Chondrocyte (in vitro differentiated cells): ENCODE data around the gene SAFB. TPM values are rescaled to one million over a fixed set of nuclear protein-coding genes. Genes with fewer than 3 reads are reported as not detected.
A peak's percentile ranks its signal among the peaks of the same experiment; 100 is the strongest.
"Not testable (repeated sequence)": the region's sequence is repeated elsewhere in the genome, so short reads cannot be mapped to it uniquely, and the experiment has no call there.

Source experiments
- DNase-seq: peaks from one replicate; pipeline ENCODE4 v3.0.0; 2021; ENCODE audit warnings: mixed read lengths, low spot score
- H3K27ac Mint-ChIP-seq: one replicate; pipeline ENCODE4 v1.8.0; 2021; ENCODE audit warnings: mild to moderate bottlenecking, moderate library complexity, mixed read lengths; ENCODE audit not compliant: unreplicated experiment
- H3K27me3 Mint-ChIP-seq: 2 replicates; pipeline ENCODE4 v1.8.0; 2021; ENCODE audit warnings: low read depth, mixed read lengths
- H3K36me3 Mint-ChIP-seq: 2 replicates; pipeline ENCODE4 v1.8.0; 2021; ENCODE audit warnings: low read depth, mixed read lengths
- H3K4me1 Mint-ChIP-seq: 2 replicates; pipeline ENCODE4 v1.8.0; 2021; ENCODE audit warnings: low read depth, mild to moderate bottlenecking, mixed read lengths
- H3K4me3 Mint-ChIP-seq: one replicate; pipeline ENCODE4 v1.8.0; 2021; ENCODE audit warnings: mild to moderate bottlenecking, moderate library complexity, mixed read lengths; ENCODE audit not compliant: unreplicated experiment
- H3K9me3 Mint-ChIP-seq: 2 replicates; pipeline ENCODE4 v1.8.0; 2021; ENCODE audit warnings: low read depth, mixed read lengths
- CTCF ChIP-seq: fragments of 200-600 bp; sonication (generic); IDR thresholded peaks from 2 replicates; pipeline ENCODE4 v1.5.0; 2021; ENCODE audit warnings: antibody characterized with exemption, mild to moderate bottlenecking, moderate library complexity
- total RNA-seq: library from RNA; stranded (reverse); gene quantifications from 3 replicates; pipeline ENCODE4 v1.2.1, GENCODE V29; 2021

SAFB gene
- total RNA-seq, 1 donor from 2014 or later = 58.3 TPM

GRCh38 chr19:5686647-5687359, 63.9 kb downstream of the SAFB start:
- peaks cover 5% of the 10 kb centered on the region for H3K36me3 Mint-ChIP-seq
- H3K4me3 Mint-ChIP-seq = peak overlapping the region; percentile 73
- peak; percentile 89 for TF ChIP-seq CTCF
- H3K27ac Mint-ChIP-seq = peak overlapping the region; percentile 85
- H3K9me3 Mint-ChIP-seq = no peaks in the 10 kb centered on the region
- no peaks in the 10 kb centered on the region for H3K27me3 Mint-ChIP-seq
- peak; percentile 99 for DNase-seq
- H3K4me1 Mint-ChIP-seq = peaks cover 29% of the 10 kb centered on the region

DNA sequence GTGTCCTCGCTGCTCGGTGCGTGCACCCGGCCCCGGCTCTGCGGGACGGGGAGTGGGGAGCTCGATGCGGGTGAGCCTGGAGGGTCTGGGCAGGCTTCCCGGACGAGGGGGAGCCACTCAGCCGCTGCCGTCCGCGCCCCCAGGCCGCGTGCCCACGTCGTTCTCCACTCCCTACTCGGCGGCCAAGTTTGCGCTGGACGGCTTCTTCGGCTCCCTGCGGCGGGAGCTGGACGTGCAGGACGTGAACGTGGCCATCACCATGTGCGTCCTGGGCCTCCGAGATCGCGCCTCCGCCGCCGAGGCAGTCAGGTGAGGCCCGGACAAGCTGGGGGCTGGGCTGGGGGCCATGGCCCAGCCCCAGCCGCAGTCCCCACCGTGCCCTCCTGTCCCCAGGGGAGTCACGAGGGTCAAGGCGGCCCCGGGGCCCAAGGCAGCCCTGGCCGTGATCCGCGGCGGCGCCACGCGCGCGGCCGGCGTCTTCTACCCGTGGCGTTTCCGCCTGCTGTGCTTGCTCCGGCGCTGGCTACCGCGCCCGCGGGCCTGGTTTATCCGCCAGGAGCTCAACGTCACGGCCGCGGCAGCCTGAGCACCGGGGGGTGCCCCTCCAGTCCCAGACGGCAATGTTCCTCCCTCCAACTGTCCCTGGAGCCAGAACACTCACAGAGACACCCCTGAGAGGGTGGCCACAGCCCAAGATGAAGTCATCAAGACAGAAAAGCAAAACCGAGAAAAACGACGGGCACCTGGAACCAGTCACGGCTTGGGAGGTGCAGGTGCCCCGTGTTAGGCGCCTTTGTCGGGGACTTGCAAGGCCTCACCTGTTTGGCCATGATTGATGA, 64.7 kb downstream of the SAFB start:
- peak; percentile 58 for TF ChIP-seq CTCF
- peaks cover 10% of the 10 kb centered on the region for H3K36me3 Mint-ChIP-seq
- no peaks in the 10 kb centered on the region for H3K9me3 Mint-ChIP-seq
- H3K27me3 Mint-ChIP-seq = no peaks in the 10 kb centered on the region
- H3K27ac Mint-ChIP-seq = no peak overlapping the region
- peaks cover 30% of the 10 kb centered on the region for H3K4me1 Mint-ChIP-seq
- peak overlapping the region; percentile 73 for H3K4me3 Mint-ChIP-seq
- DNase-seq = no peak

- not testable (repeated sequence) for H3K9me3 Mint-ChIP-seq, H3K27me3 Mint-ChIP-seq, DNase-seq
- peak overlapping the region; percentile 31 for H3K4me3 Mint-ChIP-seq
- peaks cover 33% of the 10 kb centered on the region for H3K4me1 Mint-ChIP-seq
- H3K27ac Mint-ChIP-seq = peak overlapping the region; percentile 6
- peaks cover 15% of the 10 kb centered on the region for H3K36me3 Mint-ChIP-seq
Measured at GRCh38 chr19:5688262-5688881, 65.5 kb downstream of the SAFB start.

- Mint-ChIP-seq H3K4me3 (peak within 1 kb of the TSS; percentile 96), H3K36me3 (peaks cover 22% of the 10 kb centered on the region), H3K27me3 (no peaks in the 10 kb centered on the region), H3K4me1 (peaks cover 33% of the 10 kb centered on the region), H3K9me3 (no peaks in the 10 kb centered on the region), H3K27ac (peak within 1 kb of the TSS; percentile 97)
- peak; percentile 92 for TF ChIP-seq CTCF
- DNase-seq = peak; percentile 99
Measured at GRCh38 chr19:5690125-5690954, 67.5 kb downstream of the SAFB start, which contains the start of gene RPL36. Gene RPL36 (plus strand): TSS chr19:5690295. CDS start chr19:5690508, 213 bp downstream.

- DNase-seq = no peak
- Mint-ChIP-seq H3K4me3 (peak overlapping the region; percentile 96), H3K4me1 (peaks cover 33% of the 10 kb centered on the region), H3K27ac (peak overlapping the region; percentile 97), H3K9me3 (no peaks in the 10 kb centered on the region), H3K36me3 (peaks cover 22% of the 10 kb centered on the region), H3K27me3 (no peaks in the 10 kb centered on the region)
- TF ChIP-seq CTCF = no peak
Measured at GRCh38 chr19:5690955-5691821, 68.3 kb downstream of the SAFB start.
